HPDE6-E6E7 (cell line): Measurements from ENCODE around the gene FGF18.
"Not testable (repeated sequence)": the region's sequence is repeated elsewhere in the genome, so short reads cannot be mapped to it uniquely, and the experiment has no call there.

ENCODE experiments used
- DNase-seq: peaks from one replicate; pipeline ENCODE4 v3.0.0; 2011; ENCODE audit warnings: missing footprints; ENCODE audit errors: extremely low spot score

The FGF18 gene

DNA sequence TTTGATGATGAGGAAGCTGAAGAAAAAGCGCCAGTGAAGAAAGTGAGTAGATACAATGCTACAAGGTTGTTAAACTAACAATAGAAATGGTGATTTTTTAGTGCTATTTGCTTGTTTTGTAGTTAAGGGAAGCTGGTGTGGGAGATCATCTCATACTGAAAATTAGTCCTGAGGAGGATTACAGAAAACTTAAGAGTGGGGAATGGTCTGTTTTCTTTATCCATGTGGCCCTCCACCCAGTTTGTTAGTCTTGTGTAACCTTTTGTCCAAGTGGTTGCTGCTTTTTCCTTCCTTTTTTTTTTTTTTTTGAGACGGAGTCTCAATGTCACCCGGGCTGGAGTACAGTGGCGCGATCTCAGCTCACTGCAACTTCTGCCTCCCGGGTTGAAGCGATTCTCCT is 19.3 kb upstream of the FGF18 start:
- no peak for DNase-seq

DNA sequence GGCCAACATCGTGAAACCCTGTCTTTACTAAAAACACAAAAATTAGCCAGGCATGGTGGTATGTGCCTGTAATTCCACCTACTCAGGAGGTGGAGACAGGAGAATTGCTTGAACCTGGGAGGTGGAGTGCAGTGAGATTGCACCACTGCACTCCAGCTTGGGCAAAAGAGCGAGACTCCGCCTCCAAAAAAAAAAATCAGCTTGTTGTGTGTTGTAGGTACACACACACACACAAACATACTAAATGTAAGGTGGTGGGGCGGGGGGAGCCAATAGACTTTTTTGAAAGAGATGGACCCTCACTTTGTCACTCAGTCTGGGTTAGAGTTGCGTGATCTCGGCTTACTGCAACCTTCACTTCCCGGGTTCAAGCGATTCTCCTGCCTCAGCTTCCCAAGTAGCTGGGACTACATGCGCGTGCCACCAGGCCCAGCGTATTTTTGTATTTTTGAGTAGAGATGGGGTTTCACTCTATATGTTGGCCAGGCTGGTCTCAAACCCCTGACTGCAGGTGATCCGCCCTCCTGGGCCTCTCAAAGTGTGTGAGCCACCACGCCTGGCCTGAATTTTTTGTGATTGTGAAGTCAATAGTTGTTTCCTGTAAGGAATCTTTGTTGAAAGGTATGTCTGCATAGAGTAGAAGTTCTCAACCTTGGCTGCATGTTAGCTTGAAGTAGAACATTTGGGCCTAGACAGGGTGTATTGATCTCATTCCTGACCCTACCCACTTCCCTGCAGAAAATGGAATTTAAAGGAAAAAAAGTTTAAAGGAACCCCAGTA is 18.1 kb upstream of the FGF18 start:
- no peak for DNase-seq

DNA sequence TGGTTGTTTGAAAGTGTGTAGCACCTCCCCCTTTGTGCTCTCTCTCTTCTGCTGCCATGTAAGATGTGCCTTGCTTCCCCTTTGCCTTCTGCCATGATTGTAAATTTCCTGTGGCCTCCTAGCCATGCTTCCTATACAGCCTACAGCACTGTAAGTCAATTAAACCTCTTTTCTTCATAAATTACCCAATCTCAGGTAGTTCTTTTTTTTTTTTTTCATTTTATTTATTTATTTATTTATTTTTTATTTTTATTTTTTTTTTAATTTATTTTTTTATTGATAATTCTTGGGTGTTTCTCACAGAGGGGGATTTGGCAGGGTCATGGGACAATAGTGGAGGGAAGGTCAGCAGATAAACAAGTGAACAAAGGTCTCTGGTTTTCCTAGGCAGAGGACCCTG is 16.7 kb upstream of the FGF18 start:
- DNase-seq, result not testable (repeated sequence)

DNA sequence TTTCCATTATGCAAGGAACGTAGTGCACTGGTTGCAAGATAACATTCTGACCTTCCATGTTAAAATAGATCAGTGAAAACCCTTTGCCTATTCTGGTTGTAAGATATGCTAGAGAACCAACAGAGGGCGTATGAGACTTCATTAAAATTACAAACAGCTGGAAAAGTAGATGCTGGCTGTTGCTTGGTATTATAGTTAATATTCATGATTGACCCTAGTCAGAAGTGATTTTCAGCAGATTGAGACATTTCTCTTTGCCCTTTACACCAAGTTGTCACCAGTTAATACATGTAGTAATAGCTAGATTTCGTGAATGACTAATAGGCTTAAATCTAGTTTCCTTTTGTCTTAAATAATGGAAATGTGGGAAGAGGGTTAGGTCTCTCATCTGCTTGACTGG is 13.8 kb upstream of the FGF18 start:
- no peak for DNase-seq

DNA sequence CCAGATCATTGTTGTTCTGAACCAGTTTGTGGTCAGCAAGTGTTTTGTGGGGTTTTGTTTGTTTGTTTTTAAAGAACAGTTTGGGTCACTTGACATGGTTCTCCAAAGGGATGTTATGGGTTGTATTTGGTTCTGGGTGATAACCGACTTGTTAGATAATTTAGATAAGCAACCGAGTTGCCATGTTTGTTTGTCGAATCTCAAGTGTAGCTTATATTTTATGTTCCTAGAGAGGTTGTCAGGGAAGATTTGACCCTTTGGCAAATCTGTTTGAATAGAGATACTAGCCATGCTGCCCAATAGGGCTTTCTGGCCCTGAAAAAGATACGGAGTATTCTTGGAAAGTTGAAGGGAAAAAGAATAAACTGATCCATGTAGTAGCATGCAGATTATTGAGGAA is 12.2 kb upstream of the FGF18 start:
- DNase-seq, result no peak

DNA sequence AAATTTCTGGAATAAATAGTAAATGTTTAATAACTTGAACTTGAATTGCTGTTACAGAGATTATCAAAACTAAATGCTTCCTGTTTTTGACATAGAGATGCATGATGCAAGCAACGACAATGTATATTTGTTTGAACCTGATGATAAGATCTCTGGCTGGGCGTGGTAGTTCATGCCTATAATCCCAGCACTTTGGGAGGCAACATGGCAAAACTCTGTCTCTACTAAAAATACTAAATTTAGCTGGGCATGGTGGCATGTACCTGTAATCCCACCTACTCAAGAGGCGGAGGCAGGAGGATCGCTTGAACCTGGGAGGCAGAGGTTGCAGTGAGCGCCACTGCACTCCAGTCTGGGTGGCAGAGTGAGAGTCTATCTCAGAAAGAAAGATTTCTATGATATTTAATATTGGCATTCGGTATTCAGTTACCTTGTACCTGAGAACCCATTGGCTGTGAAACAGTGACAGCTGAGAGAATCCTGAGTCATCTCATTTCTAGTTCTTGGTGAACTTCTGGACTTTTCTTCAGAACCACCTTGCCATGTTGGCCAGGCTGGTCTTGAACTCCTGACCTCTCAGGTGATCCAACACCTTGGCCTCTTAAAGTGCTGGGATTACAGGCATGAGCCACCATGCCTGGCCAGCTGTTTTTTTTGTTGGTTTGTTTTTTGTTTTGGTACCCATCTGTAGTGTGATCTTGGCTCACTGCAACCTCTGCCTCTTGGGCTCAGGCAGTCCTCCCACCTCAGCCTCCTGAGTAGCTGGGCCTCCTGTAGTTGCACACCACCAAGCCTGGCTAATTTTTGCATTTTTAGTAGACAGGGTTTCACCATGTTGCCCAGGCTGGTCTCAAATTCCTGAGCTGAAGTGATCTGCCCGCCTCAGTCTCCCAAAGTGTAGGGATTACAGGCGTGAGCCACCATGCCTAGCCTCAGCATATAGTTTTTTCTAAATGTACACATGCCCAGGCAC is 10.0 kb upstream of the FGF18 start:
- DNase-seq, result no peak

DNA sequence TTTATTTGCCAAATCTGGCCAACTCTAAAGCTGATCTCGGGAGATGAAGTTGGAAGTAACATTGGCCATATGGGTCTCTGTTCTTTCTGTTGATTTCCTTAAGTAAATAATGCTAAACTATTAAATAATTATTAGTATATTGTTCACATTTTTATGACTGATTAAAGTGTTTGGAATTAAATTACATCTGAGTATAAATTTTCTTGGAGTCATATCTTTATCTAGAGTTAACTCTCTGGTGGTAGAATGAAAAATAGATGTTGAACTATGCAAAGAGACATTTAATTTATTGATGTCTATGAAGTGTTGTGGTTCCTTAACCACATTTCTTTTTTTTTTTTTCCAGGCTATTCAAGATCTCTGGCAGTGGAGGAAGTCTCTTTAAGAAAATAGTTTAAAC is 9.3 kb upstream of the FGF18 start:
- no peak for DNase-seq

DNA sequence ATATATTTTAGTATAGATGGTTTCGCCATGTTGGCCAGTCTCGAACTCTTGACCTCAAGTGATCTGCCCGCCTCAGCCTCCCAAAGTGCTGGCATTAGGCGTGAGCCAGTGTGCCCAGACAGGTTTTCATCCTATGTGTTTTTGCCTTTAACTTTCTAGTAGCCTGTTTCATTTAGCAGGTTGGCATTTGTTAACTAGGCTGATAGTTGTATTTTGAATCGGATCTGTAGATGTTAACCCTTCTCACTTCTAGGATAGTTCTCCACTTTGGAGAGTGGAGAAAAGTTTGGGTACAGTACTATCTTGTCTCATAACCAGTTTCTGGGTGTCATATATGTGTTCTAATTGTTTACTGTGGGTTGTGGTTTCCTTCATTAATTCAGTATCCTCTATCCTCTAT is 7.3 kb upstream of the FGF18 start:
- DNase-seq, result no peak

DNA sequence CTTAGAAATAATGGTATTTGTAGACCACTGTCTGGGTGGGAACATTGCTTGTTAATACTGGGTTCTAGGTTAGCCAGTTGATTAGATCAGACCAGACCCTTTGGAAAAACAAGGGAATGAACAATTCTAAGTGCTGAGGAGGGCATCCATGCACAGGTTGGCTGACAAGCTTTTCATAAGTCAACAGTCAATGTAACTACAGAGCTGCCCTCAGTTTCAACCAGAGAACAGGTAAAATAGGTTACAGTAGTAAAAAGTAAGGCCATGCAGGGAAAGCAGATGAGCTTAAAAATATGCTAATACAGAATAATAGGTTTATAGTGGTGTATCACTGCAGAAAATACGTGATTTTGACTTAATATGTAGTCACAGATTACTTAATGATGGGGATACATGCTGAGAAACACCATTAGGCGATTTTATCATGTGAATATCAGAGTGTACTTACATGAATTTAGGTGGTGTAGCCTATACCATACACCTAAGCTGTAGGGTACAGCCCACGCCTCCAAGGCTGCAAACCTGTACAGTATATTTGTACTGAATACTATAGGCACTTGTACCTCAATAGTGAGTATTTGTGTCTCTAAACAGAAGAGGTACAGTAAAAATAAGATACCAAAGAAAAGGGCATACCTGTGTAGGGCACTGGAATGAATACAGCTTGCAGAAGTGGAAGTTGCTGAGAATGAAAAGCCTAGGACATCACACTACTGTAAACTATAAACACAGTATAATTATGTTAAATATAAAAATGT is 6.1 kb upstream of the FGF18 start:
- no peak for DNase-seq

DNA sequence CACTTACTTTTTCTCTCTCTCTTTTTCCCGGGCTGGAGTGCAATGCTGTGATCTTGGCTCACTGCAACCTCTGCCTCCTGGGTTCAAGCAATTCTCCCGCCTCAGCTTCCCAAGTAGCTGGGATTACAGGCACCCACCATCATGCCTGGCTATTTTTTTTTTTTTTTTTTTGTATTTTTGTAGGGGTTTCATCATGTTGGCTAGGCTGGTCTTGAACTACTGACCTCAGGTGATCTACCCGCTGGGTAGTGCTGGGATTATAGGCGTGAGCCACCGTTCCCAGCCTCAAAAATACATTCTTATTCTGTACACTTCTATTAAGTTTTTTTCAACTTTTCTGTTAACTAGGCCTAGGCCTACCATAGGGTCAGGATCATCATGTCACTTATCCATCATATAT is 5.5 kb upstream of the FGF18 start:
- DNase-seq, result not testable (repeated sequence)

DNA sequence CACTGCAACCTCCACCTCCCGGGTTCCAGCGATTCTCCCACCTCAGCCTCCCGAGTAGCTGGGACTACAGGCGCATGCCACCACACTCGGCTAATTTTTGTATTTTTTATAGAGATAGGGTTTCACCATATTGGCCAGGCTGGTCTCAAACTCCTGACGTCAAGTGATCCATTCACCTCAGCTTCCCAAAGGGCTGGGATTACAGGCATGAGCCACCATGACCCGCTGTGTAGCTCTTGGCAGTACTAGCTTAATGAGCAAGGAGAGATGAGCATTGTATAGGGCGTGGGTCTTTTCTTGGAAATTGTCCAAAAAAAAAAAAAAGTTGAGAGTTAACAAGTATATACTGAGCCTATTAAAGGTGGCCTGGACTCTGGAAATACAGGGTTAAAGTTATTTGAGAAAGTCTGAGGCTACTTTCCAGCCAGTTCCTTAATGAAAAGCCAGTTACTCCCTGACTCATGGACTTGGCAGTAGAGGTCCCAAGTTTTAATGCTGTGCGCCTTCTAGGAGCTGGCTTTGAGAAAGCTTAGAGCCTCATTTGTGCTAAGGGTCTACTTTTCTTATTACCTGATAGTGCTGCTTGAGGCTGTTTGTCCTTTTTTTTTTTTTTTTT is 4.2 kb upstream of the FGF18 start:
- no peak for DNase-seq

DNA sequence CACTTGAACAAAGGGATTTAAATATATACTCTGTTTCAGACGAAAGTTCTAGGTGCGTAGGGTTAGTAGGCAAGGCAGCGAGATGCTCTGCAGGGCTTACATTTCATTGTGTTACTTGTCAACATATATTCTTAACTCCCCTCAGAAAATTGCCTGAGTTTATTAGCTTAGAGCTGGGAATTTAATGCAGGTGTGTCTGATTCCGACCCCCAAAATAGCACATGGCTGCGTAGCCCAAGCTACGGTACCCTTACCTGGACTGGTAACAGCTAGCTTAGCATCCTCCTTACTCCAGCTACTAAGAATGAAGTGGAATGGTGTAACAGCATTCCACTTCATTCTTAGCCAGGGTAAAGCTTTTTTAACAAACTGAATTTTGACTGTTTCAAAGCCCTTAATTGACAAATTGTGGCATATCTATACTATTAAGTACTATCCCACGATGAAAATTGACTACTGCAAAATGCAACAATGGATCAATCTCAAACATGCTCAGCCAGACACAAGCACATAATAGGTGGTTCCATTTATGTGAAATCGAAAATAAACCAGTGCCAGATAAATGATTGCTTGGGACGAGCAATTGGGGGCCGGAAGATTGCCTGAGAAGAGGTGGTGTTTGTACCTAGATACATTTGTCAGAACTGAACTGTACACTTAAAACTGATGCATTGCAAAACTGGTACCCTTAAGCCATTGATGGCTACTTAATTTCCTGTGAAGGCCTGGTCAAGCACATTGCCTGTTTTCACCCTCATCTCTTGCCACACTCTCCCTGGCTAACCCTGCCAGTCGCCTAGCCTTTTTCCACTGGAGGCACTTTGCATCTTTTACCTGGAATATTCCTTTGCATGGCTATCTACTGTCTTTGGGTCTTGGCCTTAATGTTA is 3.0 kb upstream of the FGF18 start:
- no peak for DNase-seq

DNA sequence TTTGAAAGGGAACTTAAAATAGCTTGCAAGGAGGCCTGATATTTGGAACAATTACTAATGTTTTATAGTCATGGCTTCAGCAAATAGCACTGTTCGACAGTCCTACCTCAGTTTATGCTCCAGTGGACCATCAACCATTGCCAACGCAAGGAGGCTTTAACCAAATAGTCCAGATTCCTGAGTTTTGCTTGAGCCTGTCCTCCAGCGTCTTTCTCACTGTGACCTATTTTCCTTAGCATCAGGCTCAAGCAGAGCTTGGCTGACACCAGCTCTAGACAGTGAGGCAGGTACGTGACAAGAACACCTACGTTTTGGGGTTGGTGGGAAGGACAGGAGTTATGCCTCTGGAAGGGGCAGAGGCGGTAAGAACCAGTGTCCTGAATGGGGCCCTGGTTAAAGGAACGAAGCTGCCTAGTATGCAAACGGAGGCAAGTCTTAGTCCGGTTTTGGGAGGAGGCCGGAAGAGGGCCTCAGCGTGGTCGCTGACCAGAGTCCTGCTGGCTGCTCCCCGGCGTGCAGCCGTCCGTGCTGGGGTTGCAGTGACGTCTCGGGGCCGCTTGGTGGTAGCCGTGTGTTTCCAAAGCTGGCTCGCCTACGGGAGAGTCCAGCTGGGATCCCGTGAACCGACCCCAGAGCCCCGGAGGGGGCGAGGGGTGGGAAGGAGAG is 998 bp upstream of the FGF18 start:
- DNase-seq, result peak; percentile 92

DNA sequence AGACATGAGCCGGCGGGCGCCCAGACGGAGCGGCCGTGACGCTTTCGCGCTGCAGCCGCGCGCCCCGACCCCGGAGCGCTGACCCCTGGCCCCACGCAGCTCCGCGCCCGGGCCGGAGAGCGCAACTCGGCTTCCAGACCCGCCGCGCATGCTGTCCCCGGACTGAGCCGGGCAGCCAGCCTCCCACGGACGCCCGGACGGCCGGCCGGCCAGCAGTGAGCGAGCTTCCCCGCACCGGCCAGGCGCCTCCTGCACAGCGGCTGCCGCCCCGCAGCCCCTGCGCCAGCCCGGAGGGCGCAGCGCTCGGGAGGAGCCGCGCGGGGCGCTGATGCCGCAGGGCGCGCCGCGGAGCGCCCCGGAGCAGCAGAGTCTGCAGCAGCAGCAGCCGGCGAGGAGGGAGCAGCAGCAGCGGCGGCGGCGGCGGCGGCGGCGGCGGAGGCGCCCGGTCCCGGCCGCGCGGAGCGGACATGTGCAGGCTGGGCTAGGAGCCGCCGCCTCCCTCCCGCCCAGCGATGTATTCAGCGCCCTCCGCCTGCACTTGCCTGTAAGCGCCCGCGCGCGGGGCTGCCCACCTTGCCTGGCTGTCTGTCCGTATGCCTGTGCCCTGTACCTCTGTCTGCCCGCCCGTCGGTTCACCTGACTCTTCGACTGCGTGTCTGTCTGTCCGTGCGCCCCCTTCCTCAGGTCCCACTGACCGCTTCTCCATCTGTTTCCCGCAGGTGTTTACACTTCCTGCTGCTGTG is 412 bp downstream of the FGF18 start:
- no peak for DNase-seq

DNA sequence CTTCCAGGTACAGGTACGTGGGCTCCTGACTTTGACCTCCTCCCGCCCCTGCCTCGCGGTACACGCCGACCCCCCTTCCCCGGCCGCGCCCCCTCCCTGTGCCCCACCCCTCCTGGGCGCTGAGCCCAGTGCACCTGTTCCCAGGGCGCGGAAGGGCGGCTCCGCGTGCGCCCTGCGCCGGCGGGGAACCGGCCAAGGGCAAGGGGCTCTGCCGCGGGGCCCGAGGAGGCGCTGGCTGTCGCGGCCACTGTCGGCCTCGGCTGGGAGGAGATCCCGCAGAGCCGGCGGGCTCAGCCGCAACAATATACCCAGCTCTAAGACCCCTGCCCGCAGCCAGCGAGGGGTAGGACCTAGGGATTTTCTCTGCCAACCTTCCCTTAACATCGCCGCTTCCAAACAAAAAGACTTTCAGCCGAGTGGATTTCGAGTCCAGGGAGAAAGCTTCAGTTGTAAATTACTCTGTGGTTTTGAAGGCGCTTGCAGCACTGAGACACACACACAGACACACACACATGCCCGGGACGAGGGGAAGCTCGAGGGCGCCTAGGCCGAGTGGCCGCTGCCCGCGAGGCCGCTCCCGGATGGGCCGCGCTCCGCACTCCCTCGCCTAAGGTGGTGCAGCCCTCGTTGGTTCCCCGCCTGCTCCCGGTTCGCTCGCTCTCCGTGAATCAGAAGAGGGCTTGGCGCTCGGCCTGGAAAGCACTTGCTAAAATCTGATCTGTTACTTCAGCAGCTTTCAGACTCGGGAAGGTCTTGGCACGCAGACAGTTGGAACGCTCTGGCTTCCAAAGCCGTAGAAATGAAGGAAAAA is 1.2 kb downstream of the FGF18 start:
- no peak for DNase-seq

DNA sequence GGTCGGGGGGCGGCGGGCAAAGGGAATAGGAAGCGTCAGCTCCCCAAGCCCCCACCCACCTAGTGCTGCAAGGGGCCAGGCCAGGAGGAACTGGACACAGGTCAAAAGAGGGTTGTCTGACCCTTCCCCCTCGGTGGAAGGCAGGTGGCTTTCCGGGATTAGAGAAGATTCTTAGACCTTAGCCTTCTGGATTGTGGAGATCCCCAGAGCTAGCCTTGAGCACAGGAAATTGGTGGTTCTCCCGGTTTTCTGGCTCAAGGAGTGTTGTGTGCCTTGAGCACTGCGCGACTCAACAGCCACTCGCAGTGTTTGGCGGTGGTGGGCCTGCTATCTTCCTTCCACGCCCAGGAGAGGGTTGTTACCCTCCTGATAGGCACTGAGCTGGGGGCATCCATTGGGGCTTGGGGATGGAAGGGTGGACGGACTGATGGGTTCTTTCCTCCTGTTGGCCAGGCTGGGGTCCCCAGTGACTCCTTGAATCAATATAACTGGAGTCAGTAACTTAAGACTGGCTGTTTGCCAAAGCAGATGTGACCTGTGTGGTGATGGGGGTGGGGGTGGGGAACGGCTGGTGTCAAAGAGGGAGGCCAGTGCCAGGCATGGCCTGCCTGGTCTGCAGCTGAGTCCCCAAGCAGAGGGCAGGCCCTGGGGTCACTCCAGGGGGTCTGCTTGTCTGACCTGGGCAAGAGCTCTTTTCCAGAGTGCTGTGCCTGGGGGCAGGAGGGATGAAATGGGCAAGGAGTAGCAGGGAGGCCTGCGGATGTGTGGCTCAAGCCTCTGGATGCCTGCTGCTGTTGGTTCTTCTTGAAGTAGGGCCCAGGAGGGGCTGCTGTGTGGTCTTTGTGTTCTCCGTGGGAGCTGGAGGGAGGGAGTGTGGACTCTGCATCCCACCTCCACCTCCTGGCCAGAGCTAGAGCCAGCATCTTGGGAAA is 2.1 kb downstream of the FGF18 start:
- DNase-seq, result no peak

DNA sequence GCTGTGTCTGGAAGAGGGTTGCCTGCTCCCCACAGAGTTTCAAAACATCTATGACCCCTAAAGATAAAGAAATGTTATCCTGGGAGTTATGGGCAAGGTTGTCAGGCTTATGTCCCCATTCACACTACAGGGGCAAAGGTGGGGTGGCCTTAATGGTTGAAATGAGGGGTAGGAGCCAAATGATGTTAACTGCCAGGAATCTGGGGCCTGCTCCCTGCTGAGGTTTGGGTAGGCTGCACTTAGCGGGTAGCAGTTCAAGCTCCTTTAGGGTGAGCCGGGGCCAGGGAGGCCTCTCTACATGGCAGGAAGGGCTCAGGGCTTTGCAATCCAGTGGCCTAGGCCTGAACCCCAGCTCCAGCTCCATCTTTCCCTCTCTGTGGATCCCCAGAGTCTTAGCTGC is 3.0 kb downstream of the FGF18 start:
- DNase-seq, result no peak
